Activated naive CD8-positive, alpha-beta T cell (primary cell): ENCODE measurements around the gene ITGAE.
"Not testable (repeated sequence)": the region's sequence is repeated elsewhere in the genome, so short reads cannot be mapped to it uniquely, and the experiment has no call there.

Experiments used
- H3K27ac Mint-ChIP-seq: one replicate; pipeline ENCODE4 v1.8.0; 2021; ENCODE audit warnings: mixed read lengths
- H3K27me3 Mint-ChIP-seq: one replicate; pipeline ENCODE4 v1.8.0; 2021; ENCODE audit warnings: mixed read lengths
- H3K36me3 Mint-ChIP-seq: one replicate; pipeline ENCODE4 v1.8.0; 2021; ENCODE audit warnings: mixed read lengths
- H3K4me1 Mint-ChIP-seq: one replicate; pipeline ENCODE4 v1.8.0; 2021; ENCODE audit warnings: low read depth, mixed read lengths
- H3K4me3 Mint-ChIP-seq: one replicate; pipeline ENCODE4 v1.8.0; 2021; ENCODE audit warnings: mild to moderate bottlenecking, mixed read lengths
- H3K9me3 Mint-ChIP-seq: one replicate; pipeline ENCODE4 v1.8.0; 2021; ENCODE audit warnings: low read depth, mixed read lengths

The ITGAE gene

GRCh38 chr17:3794152-3794551 is 6.8 kb downstream of the ITGAE start:
- H3K27ac Mint-ChIP-seq, result peak overlapping the region; percentile 34
- not testable (repeated sequence) for H3K36me3 Mint-ChIP-seq, H3K27me3 Mint-ChIP-seq, H3K4me3 Mint-ChIP-seq, H3K9me3 Mint-ChIP-seq
- H3K4me1 Mint-ChIP-seq, result peaks cover 54% of the 10 kb centered on the region

GRCh38 chr17:3793258-3793657 is 7.7 kb downstream of the ITGAE start:
- H3K4me1 Mint-ChIP-seq, result peaks cover 51% of the 10 kb centered on the region
- not testable (repeated sequence) for H3K9me3 Mint-ChIP-seq, H3K36me3 Mint-ChIP-seq

GRCh38 chr17:3792481-3792880 is 8.5 kb downstream of the ITGAE start:
- Mint-ChIP-seq H3K36me3 (no peaks in the 10 kb centered on the region), H3K4me3 (no peak overlapping the region)

More at GRCh38 chr17:3793258-3793657, 7.7 kb downstream of the ITGAE start:
- not testable (repeated sequence) for H3K4me3 Mint-ChIP-seq, H3K27ac Mint-ChIP-seq, H3K27me3 Mint-ChIP-seq

GRCh38 chr17:3788200-3788599 is 12.8 kb downstream of the ITGAE start:
- H3K4me3 Mint-ChIP-seq, result no peak overlapping the region

More at GRCh38 chr17:3792481-3792880, 8.5 kb downstream of the ITGAE start:
- H3K9me3 Mint-ChIP-seq, result no peaks in the 10 kb centered on the region
- H3K27me3 Mint-ChIP-seq, result no peaks in the 10 kb centered on the region
- no peak overlapping the region for H3K27ac Mint-ChIP-seq
- H3K4me1 Mint-ChIP-seq, result peaks cover 49% of the 10 kb centered on the region

GRCh38 chr17:3785323-3785722 is 15.7 kb downstream of the ITGAE start:
- H3K4me1 Mint-ChIP-seq, result peaks cover 13% of the 10 kb centered on the region
- not testable (repeated sequence) for H3K9me3 Mint-ChIP-seq, H3K27ac Mint-ChIP-seq, H3K27me3 Mint-ChIP-seq, H3K4me3 Mint-ChIP-seq, H3K36me3 Mint-ChIP-seq

More at GRCh38 chr17:3788200-3788599, 12.8 kb downstream of the ITGAE start:
- H3K36me3 Mint-ChIP-seq, result no peaks in the 10 kb centered on the region
- no peaks in the 10 kb centered on the region for H3K9me3 Mint-ChIP-seq
- peaks cover 26% of the 10 kb centered on the region for H3K4me1 Mint-ChIP-seq
- no peak overlapping the region for H3K27ac Mint-ChIP-seq
- H3K27me3 Mint-ChIP-seq, result no peaks in the 10 kb centered on the region

GRCh38 chr17:3782751-3783150 is 18.2 kb downstream of the ITGAE start:
- H3K9me3 Mint-ChIP-seq, result no peaks in the 10 kb centered on the region
- no peak overlapping the region for H3K4me3 Mint-ChIP-seq
- no peak overlapping the region for H3K27ac Mint-ChIP-seq
- no peaks in the 10 kb centered on the region for H3K27me3 Mint-ChIP-seq
- H3K4me1 Mint-ChIP-seq, result peaks cover 4% of the 10 kb centered on the region
- no peaks in the 10 kb centered on the region for H3K36me3 Mint-ChIP-seq

- H3K9me3 Mint-ChIP-seq, result no peaks in the 10 kb centered on the region
- H3K36me3 Mint-ChIP-seq, result no peaks in the 10 kb centered on the region
- H3K4me3 Mint-ChIP-seq, result no peak overlapping the region
- no peaks in the 10 kb centered on the region for H3K4me1 Mint-ChIP-seq
- H3K27me3 Mint-ChIP-seq, result no peaks in the 10 kb centered on the region
- no peak overlapping the region for H3K27ac Mint-ChIP-seq
Observed at GRCh38 chr17:3780986-3781385, 20.0 kb downstream of the ITGAE start.

- Mint-ChIP-seq H3K36me3 (no peaks in the 10 kb centered on the region), H3K4me3 (no peak overlapping the region), H3K9me3 (no peaks in the 10 kb centered on the region), H3K27me3 (no peaks in the 10 kb centered on the region), H3K4me1 (peaks cover 4% of the 10 kb centered on the region), H3K27ac (no peak overlapping the region)
Observed at GRCh38 chr17:3777366-3778120, 23.4 kb downstream of the ITGAE start.

GRCh38 chr17:3773966-3774365 is 27.0 kb downstream of the ITGAE start:
- no peak overlapping the region for H3K27ac Mint-ChIP-seq
- no peaks in the 10 kb centered on the region for H3K27me3 Mint-ChIP-seq
- H3K9me3 Mint-ChIP-seq, result no peaks in the 10 kb centered on the region
- H3K4me1 Mint-ChIP-seq, result peaks cover 32% of the 10 kb centered on the region
- H3K4me3 Mint-ChIP-seq, result no peak overlapping the region
- no peaks in the 10 kb centered on the region for H3K36me3 Mint-ChIP-seq

GRCh38 chr17:3773511-3773910 is 27.5 kb downstream of the ITGAE start:
- Mint-ChIP-seq H3K9me3 (no peaks in the 10 kb centered on the region), H3K27ac (no peak overlapping the region), H3K27me3 (no peaks in the 10 kb centered on the region), H3K4me3 (no peak overlapping the region), H3K4me1 (peaks cover 36% of the 10 kb centered on the region), H3K36me3 (peaks cover 1% of the 10 kb centered on the region)

- peaks cover 3% of the 10 kb centered on the region for H3K36me3 Mint-ChIP-seq
- no peaks in the 10 kb centered on the region for H3K9me3 Mint-ChIP-seq
- peak overlapping the region; percentile 41 for H3K27ac Mint-ChIP-seq
- no peaks in the 10 kb centered on the region for H3K27me3 Mint-ChIP-seq
- no peak overlapping the region for H3K4me3 Mint-ChIP-seq
- peaks cover 41% of the 10 kb centered on the region for H3K4me1 Mint-ChIP-seq
Observed at GRCh38 chr17:3772764-3773163, 28.2 kb downstream of the ITGAE start.

GRCh38 chr17:3771140-3771539 is 29.8 kb downstream of the ITGAE start:
- Mint-ChIP-seq H3K27me3 (no peaks in the 10 kb centered on the region), H3K36me3 (peaks cover 3% of the 10 kb centered on the region), H3K4me3 (no peak overlapping the region), H3K27ac (peak overlapping the region; percentile 69), H3K9me3 (no peaks in the 10 kb centered on the region), H3K4me1 (peaks cover 53% of the 10 kb centered on the region)

GRCh38 chr17:3770466-3770865 is 30.5 kb downstream of the ITGAE start:
- peaks cover 3% of the 10 kb centered on the region for H3K36me3 Mint-ChIP-seq
- no peaks in the 10 kb centered on the region for H3K9me3 Mint-ChIP-seq
- H3K27me3 Mint-ChIP-seq, result no peaks in the 10 kb centered on the region
- peak overlapping the region; percentile 83 for H3K27ac Mint-ChIP-seq
- H3K4me1 Mint-ChIP-seq, result peaks cover 60% of the 10 kb centered on the region
- peak overlapping the region; percentile 40 for H3K4me3 Mint-ChIP-seq

- H3K27me3 Mint-ChIP-seq, result no peaks in the 10 kb centered on the region
- no peaks in the 10 kb centered on the region for H3K9me3 Mint-ChIP-seq
- H3K36me3 Mint-ChIP-seq, result peaks cover 3% of the 10 kb centered on the region
- peak overlapping the region; percentile 64 for H3K27ac Mint-ChIP-seq
- peaks cover 72% of the 10 kb centered on the region for H3K4me1 Mint-ChIP-seq
- peak overlapping the region; percentile 30 for H3K4me3 Mint-ChIP-seq
Observed at GRCh38 chr17:3768769-3769168, 32.2 kb downstream of the ITGAE start.

- Mint-ChIP-seq H3K9me3 (no peaks in the 10 kb centered on the region), H3K4me3 (peak overlapping the region; percentile 30), H3K27ac (peak overlapping the region; percentile 64), H3K36me3 (peaks cover 3% of the 10 kb centered on the region), H3K4me1 (peaks cover 77% of the 10 kb centered on the region), H3K27me3 (no peaks in the 10 kb centered on the region)
Observed at GRCh38 chr17:3768341-3768740, 32.6 kb downstream of the ITGAE start.

- Mint-ChIP-seq H3K4me1 (peaks cover 75% of the 10 kb centered on the region), H3K27me3 (no peaks in the 10 kb centered on the region), H3K4me3 (no peak overlapping the region), H3K9me3 (no peaks in the 10 kb centered on the region), H3K27ac (no peak overlapping the region), H3K36me3 (peaks cover 3% of the 10 kb centered on the region)
Observed at GRCh38 chr17:3766779-3767178, 34.2 kb downstream of the ITGAE start.
